B cell (primary cell): ENCODE results near the gene KATNB1. TPM values are rescaled to one million over a fixed set of nuclear protein-coding genes. Genes with fewer than 3 reads are reported as not detected.
A peak's percentile ranks its signal among the peaks of the same experiment; 100 is the strongest.

Experiments used
- ATAC-seq: fragments of 200-7000 bp; cut with Tn5 transposase; one replicate; pipeline ENCODE4 v1.10.0; 2021; ENCODE audit warnings: low read depth, mild to moderate bottlenecking, moderate number of reproducible peaks, moderate library complexity
- CTCF ChIA-PET: fragments of 350-600 bp; sonication (Branson Sonifier 250); formaldehyde crosslinking; loops from one replicate; lab custom pipeline; 2021; ENCODE audit warnings: antibody characterized with exemption, inconsistent platforms; lab: Charles Lee
- POLR2A ChIA-PET: fragments of 350-600 bp; sonication (Branson Sonifier 250); formaldehyde crosslinking; loops from one replicate; lab custom pipeline; 2021; ENCODE audit warnings: antibody characterized with exemption; lab: Charles Lee
- DNase-seq: peaks from one replicate; pipeline ENCODE4 v3.0.0; 2013
- H2AFZ ChIP-seq: 2 replicates; pipeline ENCODE4 v1.6.1; 2012; ENCODE audit warnings: mild to moderate bottlenecking, low read depth, low read length; ENCODE audit not compliant: insufficient read depth, poor library complexity, severe bottlenecking
- H3K27ac ChIP-seq, 2 donors: 1 replicate in 1 of 2; 2 replicates in 1 of 2; pipeline ENCODE4 v1.5.1; 2012 to 2013; ENCODE audit warnings: low read length in 2 of 2, mild to moderate bottlenecking in 2 of 2, moderate library complexity in 1 of 2
- H3K27me3 ChIP-seq, 4 experiments: fragments of 200-600 bp in 1 of 4; sonication (generic) in 1 of 4; replicated peaks in 1 of 4; 1 replicate in 2 of 4; 2 replicates in 2 of 4; pipeline versions ENCODE4 v1.6.1 to v1.7.0; 2013 to 2016; ENCODE audit warnings: low read length in 3 of 4, mild to moderate bottlenecking in 2 of 4, mixed read lengths in 1 of 4, moderate library complexity in 1 of 4; ENCODE audit not compliant: insufficient read depth in 4 of 4, control insufficient read depth in 3 of 4; ENCODE audit errors: control extremely low read depth in 1 of 4
- H3K36me3 ChIP-seq, 2 experiments: replicated peaks in 1 of 2; 1 replicate in 1 of 2; 2 replicates in 1 of 2; pipeline versions ENCODE4 v1.6.1 to v1.7.1; 2013; ENCODE audit warnings: low read length in 1 of 2; ENCODE audit not compliant: insufficient read depth in 2 of 2, control insufficient read depth in 1 of 2; ENCODE audit errors: control extremely low read depth in 1 of 2, extremely low read depth in 1 of 2
- H3K4me1 ChIP-seq, 2 donors: fragments of 200-600 bp in 1 of 2; sonication (generic) in 1 of 2; 1 replicate in 1 of 2; 2 replicates in 1 of 2; pipeline versions ENCODE4 v1.5.1 to v1.6.1; 2013 to 2017; ENCODE audit warnings: low read length in 2 of 2; ENCODE audit not compliant: control insufficient read depth in 2 of 2, insufficient read depth in 2 of 2
- H3K4me2 ChIP-seq: replicated peaks from 2 replicates; pipeline ENCODE3; 2012; ENCODE audit warnings: mild to moderate bottlenecking, low read depth, low read length; ENCODE audit not compliant: poor library complexity, severe bottlenecking
- H3K4me3 ChIP-seq, 5 experiments: fragments of 200-600 bp in 1 of 5; sonication (generic) in 1 of 5; 1 replicate in 3 of 5; 2 replicates in 2 of 5; pipeline versions ENCODE4 v1.5.1 to v1.7.0; 2011 to 2016; ENCODE audit warnings: low read length in 4 of 5, mild to moderate bottlenecking in 4 of 5, low read depth in 2 of 5, control low read depth in 1 of 5, moderate library complexity in 1 of 5; ENCODE audit not compliant: insufficient read depth in 1 of 5; ENCODE audit errors: control extremely low read depth in 1 of 5, extremely low read depth in 1 of 5
- H3K79me2 ChIP-seq: fragments of 200-600 bp; sonication (generic); one replicate; pipeline ENCODE4 v1.6.0; 2016; ENCODE audit warnings: low read length; ENCODE audit not compliant: control insufficient read depth, insufficient read depth
- H3K9ac ChIP-seq: fragments of 200-600 bp; sonication (generic); 2 replicates; pipeline ENCODE4 v1.6.1; 2017; ENCODE audit warnings: mild to moderate bottlenecking, low read length, moderate library complexity
- H3K9me3 ChIP-seq, 3 donors: one replicate each; pipeline versions ENCODE4 v1.6.1 to v1.7.1; 2013; ENCODE audit warnings: low read length in 2 of 3; ENCODE audit not compliant: control insufficient read depth in 2 of 3, insufficient read depth in 1 of 3; ENCODE audit errors: control extremely low read depth in 1 of 3
- H4K20me1 ChIP-seq: 2 replicates; pipeline ENCODE4 v1.6.0; 2012; ENCODE audit warnings: mild to moderate bottlenecking, low read length; ENCODE audit not compliant: insufficient read depth, control insufficient read depth, poor library complexity, severe bottlenecking
- H3K27ac Mint-ChIP-seq: one replicate; pipeline ENCODE4 v1.8.0; 2021; ENCODE audit warnings: mixed read lengths
- H3K27me3 Mint-ChIP-seq: one replicate; pipeline ENCODE4 v1.8.0; 2021; ENCODE audit warnings: mixed read lengths
- H3K4me1 Mint-ChIP-seq: one replicate; pipeline ENCODE4 v1.8.0; 2021; ENCODE audit warnings: mixed read lengths
- H3K4me3 Mint-ChIP-seq: one replicate; pipeline ENCODE4 v1.8.0; 2021; ENCODE audit warnings: mixed read lengths
- H3K9me3 Mint-ChIP-seq: one replicate; pipeline ENCODE4 v1.8.0; 2022; ENCODE audit warnings: mixed read lengths; ENCODE audit not compliant: insufficient read depth
- EZH2 ChIP-seq: IDR thresholded peaks from 2 replicates; pipeline ENCODE4 v1.6.1; 2012; ENCODE audit warnings: borderline replicate concordance, low read depth, mild to moderate bottlenecking, moderate library complexity, low read length; ENCODE audit not compliant: insufficient read depth, poor library complexity, severe bottlenecking
- WGBS: methylation state at CpG from one replicate; pipeline ENCODE4 v1.1.5; 2013; ENCODE audit warnings: missing lambda C conversion rate; ENCODE audit not compliant: insufficient coverage; 5-methylcytosine and 5-hydroxymethylcytosine counted together
- intact Hi-C: fragments of 100-400 bp; cut with micrococcal nuclease; formaldehyde crosslinking; loops from one replicate; pipeline ENCODE4 v1.10.0; 2022
- polyA plus RNA-seq: library from polyadenylated mRNA; depleted of rRNA; stranded (reverse); fragments of >200 nt; gene quantifications from 2 replicates; pipeline ENCODE4 v1.2.3, GENCODE V29; 2012
- total RNA-seq, 2 donors: library from RNA; stranded (reverse); fragments of 120-200 nt in 1 of 2; gene quantifications; 1 replicate in 1 of 2; 2 replicates in 1 of 2; pipeline versions ENCODE4 v1.2.3 to v1.2.4, GENCODE V29; 2013 to 2022
- TF ChIP-seq, protein P1 (sequence below): fragments of 200-600 bp; IDR thresholded peaks from one replicate; pipeline ENCODE4 v1.8.0; 2022; ENCODE audit warnings: antibody characterized with exemption, mild to moderate bottlenecking

Gene KATNB1
- total and polyA plus RNA-seq, 2 donors (not counting 1 experiment from before 2014, with no cell fraction given), result 20.3 to 29.0 TPM

DNA sequence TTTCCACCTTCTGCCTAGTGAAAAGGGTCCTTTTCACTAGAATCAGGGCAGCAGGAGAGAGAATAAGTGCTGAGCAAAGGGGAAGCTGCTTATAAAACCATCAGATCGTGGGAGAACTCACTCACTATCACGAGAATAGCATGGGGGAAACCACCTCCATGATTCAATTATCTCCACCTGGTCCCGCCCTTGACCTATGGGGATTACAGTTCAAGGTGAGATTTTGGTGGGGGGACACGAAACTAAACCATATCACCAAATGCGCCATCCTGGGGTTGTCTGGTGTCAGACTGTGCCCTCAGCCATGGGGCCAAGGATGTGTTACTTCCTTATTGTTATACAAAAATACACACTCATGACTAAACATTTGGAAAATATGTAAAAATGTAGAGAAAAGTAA is 10.4 kb upstream of the KATNB1 start:
- Mint-ChIP-seq H3K4me3 (no peak overlapping the region), H3K9me3 (no peaks in the 10 kb centered on the region), H3K27ac (no peak overlapping the region), H3K27me3 (no peaks in the 10 kb centered on the region), H3K4me1 (peaks cover 5% of the 10 kb centered on the region)
- WGBS, result no CpG with 5 or more reads among the region's 5 CpGs
- H3K4me1 ChIP-seq, result peaks cover 0 to 8% of the 10 kb centered on the region in 2 donors
- H3K9ac ChIP-seq, result no peak overlapping the region
- no peak overlapping the region for H3K4me3 ChIP-seq
- H4K20me1 ChIP-seq, result no peaks in the 10 kb centered on the region
- POLR2A ChIA-PET, result no interaction called here
- H3K36me3 ChIP-seq, result no peaks in the 10 kb centered on the region
- H2AFZ ChIP-seq, result peak overlapping the region; percentile 31
- CTCF ChIA-PET, result no interaction called here
- DNase-seq, result no peak
- no peak overlapping the region for H3K27ac ChIP-seq
- intact Hi-C loops, result loop anchor here (10.0 kb wide), 1 partner anchor 150 kb away; no protein-coding TSS in a partner anchor
- no peak overlapping the region for H3K4me2 ChIP-seq
- no peak for ATAC-seq
- no peaks in the 10 kb centered on the region for H3K79me2 ChIP-seq
- TF ChIP-seq, protein P1, sequence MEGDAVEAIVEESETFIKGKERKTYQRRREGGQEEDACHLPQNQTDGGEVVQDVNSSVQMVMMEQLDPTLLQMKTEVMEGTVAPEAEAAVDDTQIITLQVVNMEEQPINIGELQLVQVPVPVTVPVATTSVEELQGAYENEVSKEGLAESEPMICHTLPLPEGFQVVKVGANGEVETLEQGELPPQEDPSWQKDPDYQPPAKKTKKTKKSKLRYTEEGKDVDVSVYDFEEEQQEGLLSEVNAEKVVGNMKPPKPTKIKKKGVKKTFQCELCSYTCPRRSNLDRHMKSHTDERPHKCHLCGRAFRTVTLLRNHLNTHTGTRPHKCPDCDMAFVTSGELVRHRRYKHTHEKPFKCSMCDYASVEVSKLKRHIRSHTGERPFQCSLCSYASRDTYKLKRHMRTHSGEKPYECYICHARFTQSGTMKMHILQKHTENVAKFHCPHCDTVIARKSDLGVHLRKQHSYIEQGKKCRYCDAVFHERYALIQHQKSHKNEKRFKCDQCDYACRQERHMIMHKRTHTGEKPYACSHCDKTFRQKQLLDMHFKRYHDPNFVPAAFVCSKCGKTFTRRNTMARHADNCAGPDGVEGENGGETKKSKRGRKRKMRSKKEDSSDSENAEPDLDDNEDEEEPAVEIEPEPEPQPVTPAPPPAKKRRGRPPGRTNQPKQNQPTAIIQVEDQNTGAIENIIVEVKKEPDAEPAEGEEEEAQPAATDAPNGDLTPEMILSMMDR, result no peak
- no peak for TF ChIP-seq EZH2
- H3K9me3 ChIP-seq, result peaks cover 0 to 4% (median 0%) of the 10 kb centered on the region in 3 donors
- H3K27me3 ChIP-seq, result no peaks in the 10 kb centered on the region

DNA sequence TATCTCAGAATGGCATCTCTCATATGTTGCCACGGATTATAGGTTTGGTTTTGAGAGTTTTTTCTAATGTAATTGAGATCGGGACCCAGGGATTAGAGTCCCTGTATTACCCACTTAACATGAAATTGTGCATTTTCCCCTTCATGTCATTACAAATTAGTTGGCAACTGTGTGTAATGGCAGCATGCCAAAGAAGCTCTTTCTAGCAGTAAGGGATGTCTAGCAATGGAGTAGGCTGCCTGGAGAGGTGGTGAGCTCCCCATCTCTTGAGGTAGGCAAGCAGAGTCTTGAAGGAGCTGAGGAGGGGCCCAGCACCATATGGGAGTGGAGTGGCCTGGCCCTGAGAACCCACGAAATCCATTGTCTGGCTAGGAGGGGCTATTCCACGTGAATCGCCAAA is 10.0 kb upstream of the KATNB1 start:
- H3K9me3 Mint-ChIP-seq, result no peaks in the 10 kb centered on the region
- ATAC-seq (no peak), DNase-seq (no peak)
- POLR2A ChIA-PET, result no interaction called here
- Histone ChIP-seq H3K36me3 (no peaks in the 10 kb centered on the region), H3K9me3 (peaks cover 0 to 4% (median 0%) of the 10 kb centered on the region in 3 donors), H3K4me1 (peaks cover 0 to 8% of the 10 kb centered on the region in 2 donors), H3K4me3 (no peak overlapping the region), H3K27me3 (no peaks in the 10 kb centered on the region), H2AFZ (no peak overlapping the region), H4K20me1 (no peaks in the 10 kb centered on the region), H3K27ac (no peak overlapping the region), H3K9ac (no peak overlapping the region), H3K79me2 (no peaks in the 10 kb centered on the region), H3K4me2 (no peak overlapping the region)
- no peak overlapping the region for H3K27ac Mint-ChIP-seq
- CTCF ChIA-PET, result no interaction called here
- 97% methylated on average over 4 of the region's 5 CpGs for WGBS
- intact Hi-C loops, result loop anchor here (10.0 kb wide), 1 partner anchor 151 kb away; no protein-coding TSS in a partner anchor
- no peaks in the 10 kb centered on the region for H3K27me3 Mint-ChIP-seq
- peaks cover 5% of the 10 kb centered on the region for H3K4me1 Mint-ChIP-seq
- no peak overlapping the region for H3K4me3 Mint-ChIP-seq
- no peak for TF ChIP-seq EZH2
- TF ChIP-seq, protein P1, result no peak
